ENCODE measurements around the gene CHD1L.
"Not testable (repeated sequence)": the region's sequence is repeated elsewhere in the genome, so short reads cannot be mapped to it uniquely, and the experiment has no call there.

The CHD1L gene

GRCh38 chr1:147235822-147236221, 6.7 kb upstream of the CHD1L start:
- no peak for DNase-seq

GRCh38 chr1:147236448-147236847, 6.0 kb upstream of the CHD1L start:
- DNase-seq: no peak

DNA sequence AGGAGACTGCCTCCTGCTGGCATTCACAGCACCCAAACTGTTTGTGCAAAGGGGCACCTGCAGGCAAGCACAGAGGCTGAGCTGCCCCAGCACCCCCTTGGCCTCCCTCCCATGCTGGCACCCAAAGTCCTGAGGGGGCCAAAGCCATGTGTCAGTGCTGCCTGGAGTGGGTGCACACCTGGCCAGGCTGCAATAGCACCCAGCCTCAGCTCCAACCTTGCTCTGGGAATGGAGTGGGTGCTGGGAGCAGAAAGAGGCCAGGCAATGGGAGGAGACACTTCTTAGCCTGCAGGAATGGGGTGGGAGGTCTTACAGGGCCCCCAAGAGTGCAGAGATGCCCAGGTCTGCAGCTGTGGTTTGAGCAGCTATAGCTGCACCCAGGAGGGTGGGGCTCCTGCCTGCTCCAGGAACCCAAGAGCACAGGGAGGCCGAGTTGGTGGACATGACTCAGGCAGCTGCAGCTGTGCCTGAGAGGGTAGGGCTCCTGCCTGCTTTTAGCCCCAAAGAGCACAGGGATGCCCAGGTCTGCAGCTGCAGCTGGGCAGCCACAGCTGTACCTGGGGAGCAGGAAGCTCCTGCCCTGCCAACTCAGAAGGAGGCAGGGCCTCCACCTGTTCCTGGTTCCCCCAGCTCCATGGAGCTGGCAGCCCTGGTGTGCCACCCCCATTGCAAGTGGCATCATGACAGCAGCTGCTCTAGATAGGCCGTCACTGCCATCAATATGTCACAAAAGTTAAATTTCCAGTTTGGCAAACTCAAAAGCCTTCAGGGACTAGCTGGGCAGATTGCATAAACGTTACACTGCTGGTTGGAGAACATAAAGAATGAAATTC, 5.3 kb upstream of the CHD1L start:
- DNase-seq: no peak

GRCh38 chr1:147238053-147238902, 4.2 kb upstream of the CHD1L start:
- DNase-seq: no peak

GRCh38 chr1:147238925-147239820, 3.3 kb upstream of the CHD1L start:
- DNase-seq: no peak

DNA sequence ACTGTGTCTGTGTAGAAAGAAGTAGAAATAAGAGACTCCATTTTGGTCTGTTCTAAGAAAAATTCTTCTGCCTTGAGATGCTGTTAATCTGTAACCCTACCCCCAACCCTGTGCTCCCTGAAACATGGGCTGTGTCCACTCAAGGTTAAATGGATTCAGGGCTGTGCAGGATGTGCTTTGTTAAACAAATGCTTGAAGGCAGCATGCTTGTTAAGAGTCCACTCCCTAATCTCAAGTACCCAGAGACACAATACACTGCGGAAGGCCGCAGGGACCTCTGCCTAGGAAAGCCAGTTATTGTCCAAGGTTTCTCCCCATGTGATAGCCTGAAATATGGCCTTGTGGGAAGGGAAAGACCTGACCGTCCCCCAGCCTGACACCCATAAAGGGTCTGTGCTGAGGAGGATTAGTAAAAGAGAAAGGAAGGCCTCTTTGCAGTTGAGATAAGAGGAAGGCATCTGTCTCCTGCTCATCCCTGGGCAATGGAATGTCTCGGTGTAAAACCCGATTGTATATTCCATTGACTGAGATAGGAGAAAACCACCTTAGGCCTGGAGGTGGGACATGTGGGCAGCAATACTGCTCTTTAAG, 2.3 kb upstream of the CHD1L start:
- not testable (repeated sequence) for DNase-seq

DNA sequence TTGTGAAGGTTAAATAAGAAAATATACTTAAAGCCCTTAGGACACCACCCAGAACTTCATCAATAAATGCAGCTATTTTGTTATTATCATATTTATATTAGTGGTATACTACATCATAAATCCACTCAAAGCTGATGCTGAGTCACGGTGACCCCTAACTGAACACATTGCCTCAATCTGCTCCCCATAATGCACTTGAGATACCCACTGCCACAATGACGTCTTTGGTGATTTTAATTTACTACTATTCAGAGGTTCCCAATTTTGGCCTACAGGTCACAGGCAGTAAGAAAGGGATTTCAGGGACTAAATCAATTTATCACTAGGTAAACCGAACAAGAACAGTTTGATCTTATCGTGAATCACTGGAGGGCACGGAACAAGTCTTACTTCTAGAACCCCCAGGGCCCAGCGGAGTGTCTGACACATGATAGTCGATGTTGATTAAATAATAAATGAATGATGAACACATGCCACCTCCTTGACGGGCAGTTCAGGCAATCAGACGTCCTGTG, 493 bp upstream of the CHD1L start:
- DNase-seq: no peak

DNA sequence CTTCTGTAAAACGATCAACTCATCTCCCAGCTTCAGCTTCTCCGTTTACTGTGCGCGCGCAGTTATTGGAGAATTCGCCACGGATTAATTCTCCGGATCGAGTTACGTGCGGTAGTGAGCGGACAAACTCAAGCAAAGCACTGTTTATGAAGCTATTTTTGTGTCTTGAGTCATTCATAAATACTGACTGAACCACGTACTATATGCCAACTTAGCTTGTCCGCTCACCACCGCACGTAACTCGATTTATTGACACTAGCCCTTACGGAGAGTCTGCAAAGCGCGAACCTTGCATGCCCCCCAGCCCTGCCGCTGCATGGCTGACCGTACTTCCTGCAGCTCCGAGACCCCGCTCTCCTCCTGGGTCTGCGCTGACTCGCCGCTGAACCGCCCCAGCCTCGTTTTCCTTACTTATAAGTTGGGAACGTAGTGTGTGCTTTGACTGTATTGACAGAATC, 773 bp downstream of the CHD1L start:
- peak; percentile 15 for DNase-seq

- DNase-seq: no peak
These were observed 1.4 kb downstream of the CHD1L start for GRCh38 chr1:147243841-147244240.

- no peak for DNase-seq
These were observed 2.6 kb downstream of the CHD1L start for GRCh38 chr1:147245129-147245528.

DNA sequence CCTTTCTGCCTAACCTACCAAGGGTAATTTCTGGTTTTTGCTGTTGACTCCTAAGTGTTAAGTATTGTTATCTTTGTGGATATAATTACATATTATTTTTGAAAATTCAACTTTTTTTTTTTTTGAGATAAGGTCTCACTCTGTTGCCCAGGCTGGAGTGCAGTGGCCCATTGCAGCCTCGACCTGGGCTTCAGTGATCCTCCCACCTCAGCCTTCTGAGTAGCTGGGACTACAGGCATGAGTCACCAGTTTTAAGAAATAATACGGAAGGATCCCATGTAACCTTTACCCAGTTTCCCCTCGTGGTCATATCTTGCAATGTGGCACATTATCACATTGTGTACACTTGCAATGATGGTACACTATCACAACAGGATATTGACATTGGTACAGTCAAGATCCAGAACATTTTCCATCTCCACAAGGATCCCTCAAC, 3.1 kb downstream of the CHD1L start:
- no peak for DNase-seq

GRCh38 chr1:147246044-147246690, 3.7 kb downstream of the CHD1L start:
- DNase-seq: no peak

- DNase-seq: no peak
These were observed 4.6 kb downstream of the CHD1L start for GRCh38 chr1:147246910-147247655.

DNA sequence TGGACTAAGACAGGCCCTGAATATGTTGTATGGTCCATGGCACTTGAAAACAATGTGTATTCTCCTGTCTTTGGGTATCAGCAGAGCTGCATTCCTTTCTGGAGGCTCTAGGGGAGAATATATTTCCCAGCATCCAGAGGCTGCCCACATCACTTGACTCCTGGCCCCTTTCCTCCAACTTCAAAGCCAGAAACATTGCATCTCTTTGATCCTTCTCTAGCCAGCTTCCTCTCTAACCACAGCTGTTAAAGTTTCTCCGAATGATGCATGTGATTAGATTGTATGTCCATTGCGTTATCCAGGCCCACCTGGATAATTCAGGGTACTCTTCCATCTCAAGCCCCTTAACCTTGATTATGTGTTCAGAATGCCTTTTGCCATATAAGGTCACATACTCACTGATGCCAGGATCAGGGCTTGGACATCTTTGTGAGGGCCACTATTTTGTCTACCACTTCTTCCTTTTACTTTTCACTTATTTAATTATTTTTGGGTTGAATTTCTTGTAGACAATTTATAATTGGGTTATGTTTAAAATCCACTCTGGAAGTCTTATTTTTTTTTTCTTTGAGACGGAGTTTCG, 5.3 kb downstream of the CHD1L start:
- no peak for DNase-seq

GRCh38 chr1:147252540-147252939, 10.1 kb downstream of the CHD1L start:
- no peak for DNase-seq

DNA sequence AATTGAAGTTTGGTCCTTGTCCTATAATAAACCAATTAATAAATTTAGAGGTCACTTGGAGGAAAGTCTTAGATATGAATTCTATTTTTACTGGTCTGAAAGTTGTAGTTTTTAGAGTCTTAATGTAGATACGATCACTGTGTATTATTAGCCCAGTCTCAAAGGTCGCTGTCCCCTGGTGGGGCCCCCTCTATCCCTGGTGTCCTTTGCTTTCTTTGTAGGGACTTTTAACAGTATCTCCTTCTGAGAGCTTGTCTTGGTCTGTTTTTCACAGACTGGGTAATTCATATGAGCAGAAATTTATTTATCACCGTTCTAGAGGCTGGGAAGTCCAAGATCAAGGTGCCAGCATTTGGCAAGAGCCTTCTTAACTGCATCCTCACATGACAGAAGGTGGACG, 18.5 kb downstream of the CHD1L start:
- no peak for DNase-seq

DNA sequence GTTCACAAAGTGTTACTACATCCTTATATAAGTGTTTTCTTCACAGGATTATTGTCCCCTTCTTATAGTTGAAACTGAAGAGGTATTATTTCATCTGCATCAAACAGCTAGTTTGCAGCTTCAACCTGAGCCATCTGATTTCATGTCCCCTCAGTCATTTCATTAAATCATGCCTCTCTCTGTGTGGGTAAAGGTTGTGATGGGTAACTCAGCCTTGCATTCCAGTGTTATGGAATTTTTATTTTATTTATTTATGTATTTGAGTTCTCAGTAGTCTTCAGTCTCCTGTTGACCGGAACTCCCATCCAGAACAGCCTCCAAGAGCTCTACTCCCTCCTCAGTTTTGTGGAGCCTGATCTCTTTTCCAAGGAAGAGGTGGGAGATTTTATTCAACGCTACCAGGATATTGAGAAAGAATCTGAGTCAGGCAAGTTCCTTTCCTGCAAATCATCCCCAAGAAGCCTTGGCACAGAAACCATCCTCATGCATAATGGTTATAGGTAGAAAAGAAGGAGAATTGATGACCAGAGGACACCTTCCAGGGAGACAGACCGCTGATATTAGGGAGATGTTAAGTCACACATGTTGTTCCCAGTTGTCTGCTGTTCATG, 21.8 kb downstream of the CHD1L start:
- DNase-seq: no peak

GRCh38 chr1:147266381-147266780, 23.9 kb downstream of the CHD1L start:
- no peak for DNase-seq

- no peak for DNase-seq
These were observed 25.2 kb downstream of the CHD1L start for GRCh38 chr1:147267711-147268110.

GRCh38 chr1:147270721-147271120, 28.2 kb downstream of the CHD1L start:
- no peak for DNase-seq

Measured in DMS79 (cell line).